PC-3 (cell line): Measurements from ENCODE around the gene NTM. TPM values are rescaled to one million over a fixed set of nuclear protein-coding genes. Genes with fewer than 3 reads are reported as not detected.

Experiments used
- ATAC-seq: fragments of 200-7000 bp; cut with Tn5 transposase; 2 replicates; pipeline ENCODE4 v1.9.1; 2020; ENCODE audit warnings: mild to moderate bottlenecking, moderate library complexity
- BruUV-seq: library from RNA; stranded (reverse); fragments of 400-500 nt; replicated peaks from 2 replicates; lab custom pipeline; 2021; lab: Mats Ljungman, UMichigan
- CTCF ChIA-PET: fragments of 300-600 bp; sonication (Branson Sonifier 250); formaldehyde crosslinking; loops from one replicate; lab custom pipeline; 2022; ENCODE audit warnings: antibody characterized with exemption; lab: Charles Lee
- POLR2A ChIA-PET: fragments of 300-600 bp; sonication (Branson Sonifier 250); formaldehyde crosslinking; loops from one replicate; lab custom pipeline; 2022; ENCODE audit warnings: antibody characterized with exemption; ENCODE audit not compliant: unreplicated experiment; lab: Charles Lee
- DNase-seq: peaks from one replicate; pipeline ENCODE4 v3.0.0-alpha.2; 2015
- H2AFZ ChIP-seq: fragments of 300-600 bp; sonication (generic); 2 replicates; pipeline ENCODE4 v1.6.0; 2016; ENCODE audit warnings: antibody characterized with exemption, low read length
- H3F3A ChIP-seq: fragments of 300-600 bp; sonication (generic); one replicate; pipeline ENCODE4 v1.6.0; 2017; ENCODE audit warnings: antibody characterized with exemption, low read length, control low read depth, mild to moderate bottlenecking; ENCODE audit not compliant: unreplicated experiment
- H3K27ac ChIP-seq: fragments of 300-600 bp; sonication (generic); 2 replicates; pipeline ENCODE4 v1.5.1; 2016; ENCODE audit warnings: mild to moderate bottlenecking, low read length
- H3K27me3 ChIP-seq: fragments of 300-600 bp; sonication (generic); 2 replicates; pipeline ENCODE4 v1.6.1; 2016; ENCODE audit warnings: low read length, mixed read lengths
- H3K36me3 ChIP-seq: fragments of 300-600 bp; sonication (generic); 2 replicates; pipeline ENCODE4 v1.6.1; 2016; ENCODE audit warnings: low read depth, mixed run types, low read length, mixed read lengths
- H3K4me1 ChIP-seq: fragments of 300-600 bp; sonication (generic); 2 replicates; pipeline ENCODE4 v1.5.1; 2016; ENCODE audit warnings: low read length; ENCODE audit not compliant: insufficient read depth
- H3K4me2 ChIP-seq: fragments of 300-600 bp; sonication (generic); 2 replicates; pipeline ENCODE4 v1.6.0; 2016; ENCODE audit warnings: low read length
- H3K4me3 ChIP-seq: fragments of 300-600 bp; sonication (generic); 2 replicates; pipeline ENCODE4 v1.5.1; 2016; ENCODE audit warnings: mild to moderate bottlenecking, low read length, mixed read lengths
- H3K79me2 ChIP-seq: fragments of 300-600 bp; sonication (generic); 2 replicates; pipeline ENCODE4 v1.6.1; 2017; ENCODE audit warnings: low read length, mixed read lengths
- H3K9ac ChIP-seq: fragments of 300-600 bp; sonication (generic); 2 replicates; pipeline ENCODE4 v1.6.0; 2016; ENCODE audit warnings: mild to moderate bottlenecking, low read length
- H3K9me2 ChIP-seq: fragments of 300-600 bp; sonication (generic); replicated peaks from 2 replicates; pipeline ENCODE4 v1.6.1; 2016; ENCODE audit warnings: mixed run types, low read length, mixed read lengths
- H3K9me3 ChIP-seq: fragments of 300-600 bp; sonication (generic); 2 replicates; pipeline ENCODE4 v1.6.1; 2016; ENCODE audit warnings: low read length, mixed read lengths
- H4K20me1 ChIP-seq: fragments of 300-600 bp; sonication (generic); 2 replicates; pipeline ENCODE4 v1.6.1; 2016; ENCODE audit warnings: low read length, mixed read lengths
- CTCF ChIP-seq: fragments of 300-600 bp; sonication (generic); conservative IDR thresholded peaks from 2 replicates; pipeline ENCODE4 v1.5.1; 2017; ENCODE audit warnings: antibody characterized with exemption, low read depth, mild to moderate bottlenecking, low read length
- EZH2 ChIP-seq: fragments of 300-600 bp; sonication (generic); IDR thresholded peaks from one replicate; pipeline ENCODE4 v1.6.1; 2017; ENCODE audit warnings: antibody characterized with exemption, mild to moderate bottlenecking, low read length; ENCODE audit not compliant: unreplicated experiment
- EZH2phosphoT487 ChIP-seq: fragments of 300-600 bp; sonication (generic); IDR thresholded peaks from 2 replicates; pipeline ENCODE4 v1.6.1; 2018; ENCODE audit warnings: mild to moderate bottlenecking, antibody characterized with exemption, low read length, borderline replicate concordance
- intact Hi-C: fragments of 100-400 bp; cut with micrococcal nuclease; formaldehyde crosslinking; loops from 2 replicates; pipeline ENCODE4 v1.9.0; 2023
- total RNA-seq: library from RNA; depleted of rRNA; stranded (reverse); fragments of >200 nt; gene quantifications from 2 replicates; pipeline ENCODE4 v1.2.3, GENCODE V29; 2014

NTM gene
- total RNA-seq, 1 experiment from 2014 or later = not detected

GRCh38 chr11:131572423-131572822, 202.0 kb downstream of the NTM start:
- Histone ChIP-seq H3K9me3 (no peaks in the 10 kb centered on the region), H3F3A (no peaks in the 10 kb centered on the region), H3K9ac (no peak overlapping the region), H3K27ac (no peak overlapping the region), H3K27me3 (peaks cover 47% of the 10 kb centered on the region), H4K20me1 (no peaks in the 10 kb centered on the region), H3K9me2 (no peaks in the 10 kb centered on the region), H3K79me2 (no peaks in the 10 kb centered on the region), H3K4me1 (no peaks in the 10 kb centered on the region), H2AFZ (no peak overlapping the region), H3K36me3 (no peaks in the 10 kb centered on the region), H3K4me2 (no peak overlapping the region), H3K4me3 (no peak overlapping the region)
- ChIA-PET POLR2A (no interaction called here), CTCF (no interaction called here)
- intact Hi-C loops = no loop called here
- DNase-seq (no peak), ATAC-seq (no peak)
- TF ChIP-seq EZH2 (no peak), CTCF (no peak), EZH2phosphoT487 (no peak)
- no TSS peak for BruUV-seq

GRCh38 chr11:131579932-131580387, 209.5 kb downstream of the NTM start:
- peak; percentile 30 for DNase-seq
- Histone ChIP-seq H3K27me3 (peaks cover 56% of the 10 kb centered on the region), H3K36me3 (no peaks in the 10 kb centered on the region), H3K4me2 (no peak overlapping the region), H3K4me3 (no peak overlapping the region), H3K27ac (no peak overlapping the region), H3F3A (no peaks in the 10 kb centered on the region), H3K9me2 (no peaks in the 10 kb centered on the region), H3K9ac (no peak overlapping the region), H2AFZ (no peak overlapping the region), H3K4me1 (no peaks in the 10 kb centered on the region), H4K20me1 (no peaks in the 10 kb centered on the region), H3K9me3 (no peaks in the 10 kb centered on the region), H3K79me2 (no peaks in the 10 kb centered on the region)
- peak; percentile 43 for ATAC-seq
- intact Hi-C loops = no loop called here
- no peak for TF ChIP-seq EZH2phosphoT487
- peak; percentile 47; the same call in 1 of the 2 replicates for TF ChIP-seq CTCF
- POLR2A ChIA-PET = no interaction called here
- CTCF ChIA-PET = no interaction called here
- BruUV-seq = no TSS peak

GRCh38 chr11:131580476-131580875, 210.1 kb downstream of the NTM start:
- Histone ChIP-seq H3K36me3 (no peaks in the 10 kb centered on the region), H3K27me3 (peaks cover 61% of the 10 kb centered on the region), H2AFZ (no peak overlapping the region), H3K27ac (no peak overlapping the region), H3K9me3 (no peaks in the 10 kb centered on the region), H3K79me2 (no peaks in the 10 kb centered on the region), H3K4me3 (no peak overlapping the region), H3K9me2 (no peaks in the 10 kb centered on the region), H3K4me2 (no peak overlapping the region), H4K20me1 (no peaks in the 10 kb centered on the region), H3F3A (no peaks in the 10 kb centered on the region), H3K4me1 (no peaks in the 10 kb centered on the region), H3K9ac (no peak overlapping the region)
- DNase-seq (no peak), ATAC-seq (no peak)
- no TSS peak for BruUV-seq
- TF ChIP-seq CTCF = no peak
- no peak for TF ChIP-seq EZH2phosphoT487
- no peak for TF ChIP-seq EZH2
- ChIA-PET CTCF (no interaction called here), POLR2A (no interaction called here)
- intact Hi-C loops = no loop called here
